ENCODE data around the gene AGO3.
"Not testable (repeated sequence)": the region's sequence is repeated elsewhere in the genome, so short reads cannot be mapped to it uniquely, and the experiment has no call there.

Gene AGO3

GRCh38 chr1:36014722-36015220, 83.9 kb downstream of the AGO3 start:
- DNase-seq = no peak

GRCh38 chr1:36016686-36017085, 85.8 kb downstream of the AGO3 start:
- DNase-seq = no peak

GRCh38 chr1:36023098-36023769, 92.3 kb downstream of the AGO3 start:
- DNase-seq = no peak

GRCh38 chr1:36024024-36024423, 93.1 kb downstream of the AGO3 start:
- DNase-seq = not testable (repeated sequence)

- no peak for DNase-seq
Measured at GRCh38 chr1:36024847-36025246, 93.9 kb downstream of the AGO3 start.

GRCh38 chr1:36027766-36028165, 96.9 kb downstream of the AGO3 start:
- DNase-seq = no peak

GRCh38 chr1:36031441-36031840, 100.5 kb downstream of the AGO3 start:
- no peak for DNase-seq

- no peak for DNase-seq
Measured at GRCh38 chr1:36034692-36035091, 103.8 kb downstream of the AGO3 start.

- DNase-seq = no peak
Measured at GRCh38 chr1:36035154-36035553, 104.2 kb downstream of the AGO3 start.

GRCh38 chr1:36040238-36040637, 109.3 kb downstream of the AGO3 start:
- no peak for DNase-seq

- no peak for DNase-seq
Measured at GRCh38 chr1:36051821-36052220, 120.9 kb downstream of the AGO3 start.

GRCh38 chr1:36053978-36054377, 123.1 kb downstream of the AGO3 start:
- no peak for DNase-seq

GRCh38 chr1:36055706-36056105, 124.8 kb downstream of the AGO3 start:
- no peak for DNase-seq

- DNase-seq = no peak
Measured at GRCh38 chr1:36062315-36062714, 131.4 kb downstream of the AGO3 start.

- DNase-seq = no peak
Measured at GRCh38 chr1:36067871-36068270, 137.0 kb downstream of the AGO3 start.

- no peak for DNase-seq
Measured at GRCh38 chr1:36068866-36069265, 138.0 kb downstream of the AGO3 start.

- DNase-seq = no peak
Measured at GRCh38 chr1:36070349-36070748, 139.4 kb downstream of the AGO3 start.

- DNase-seq = no peak
Measured at GRCh38 chr1:36076979-36077573, 146.2 kb downstream of the AGO3 start.

- DNase-seq = no peak
Measured at GRCh38 chr1:36080236-36080635, 149.3 kb downstream of the AGO3 start.

- DNase-seq = no peak
Measured at GRCh38 chr1:36080801-36081200, 149.9 kb downstream of the AGO3 start.

- no peak for DNase-seq
Measured at GRCh38 chr1:36081926-36082485, 151.1 kb downstream of the AGO3 start.

- no peak for DNase-seq
Measured at GRCh38 chr1:36083219-36083618, 152.3 kb downstream of the AGO3 start.

- DNase-seq = no peak
Measured at GRCh38 chr1:36083635-36084496, 153.0 kb downstream of the AGO3 start, which contains the start of gene TEKT2. TEKT2 (plus strand) TSS chr1:36084094; CDS start chr1:36084922, 828 bp downstream.
